ENCODE measurements around the gene F12.

GRCh38 chr5:177434437-177434836, 25.1 kb upstream of the F12 start:
- TF ChIP-seq MXI1 (IDR thresholded peaks at IDR 0.05; ENCODE audit: low read depth, low read length) (no peak), RAD21 (IDR thresholded peaks at IDR 0.05; ENCODE audit: low read length) (no peak), GABPA (IDR thresholded peaks at IDR 0.05; ENCODE audit: low read depth) (no peak), TAF1 (IDR thresholded peaks at IDR 0.05; ENCODE audit: borderline replicate concordance, low read depth, low read length) (no peak), POLR2AphosphoS5 (IDR thresholded peaks at IDR 0.05; ENCODE audit: low read depth, low read length) (no peak), SIN3A (IDR thresholded peaks at IDR 0.05; ENCODE audit: borderline replicate concordance, low read depth, low read length) (no peak), FOXJ3 (CRISPR knock-in tag; IDR thresholded peaks at IDR 0.05) (no peak), EZH2phosphoT487 (IDR thresholded peaks at IDR 0.05; ENCODE audit: borderline replicate concordance, low read depth) (no peak)
- TF ChIP-seq, protein P1, sequence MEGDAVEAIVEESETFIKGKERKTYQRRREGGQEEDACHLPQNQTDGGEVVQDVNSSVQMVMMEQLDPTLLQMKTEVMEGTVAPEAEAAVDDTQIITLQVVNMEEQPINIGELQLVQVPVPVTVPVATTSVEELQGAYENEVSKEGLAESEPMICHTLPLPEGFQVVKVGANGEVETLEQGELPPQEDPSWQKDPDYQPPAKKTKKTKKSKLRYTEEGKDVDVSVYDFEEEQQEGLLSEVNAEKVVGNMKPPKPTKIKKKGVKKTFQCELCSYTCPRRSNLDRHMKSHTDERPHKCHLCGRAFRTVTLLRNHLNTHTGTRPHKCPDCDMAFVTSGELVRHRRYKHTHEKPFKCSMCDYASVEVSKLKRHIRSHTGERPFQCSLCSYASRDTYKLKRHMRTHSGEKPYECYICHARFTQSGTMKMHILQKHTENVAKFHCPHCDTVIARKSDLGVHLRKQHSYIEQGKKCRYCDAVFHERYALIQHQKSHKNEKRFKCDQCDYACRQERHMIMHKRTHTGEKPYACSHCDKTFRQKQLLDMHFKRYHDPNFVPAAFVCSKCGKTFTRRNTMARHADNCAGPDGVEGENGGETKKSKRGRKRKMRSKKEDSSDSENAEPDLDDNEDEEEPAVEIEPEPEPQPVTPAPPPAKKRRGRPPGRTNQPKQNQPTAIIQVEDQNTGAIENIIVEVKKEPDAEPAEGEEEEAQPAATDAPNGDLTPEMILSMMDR (IDR thresholded peaks at IDR 0.05): no peak
- TF ChIP-seq, protein P2, sequence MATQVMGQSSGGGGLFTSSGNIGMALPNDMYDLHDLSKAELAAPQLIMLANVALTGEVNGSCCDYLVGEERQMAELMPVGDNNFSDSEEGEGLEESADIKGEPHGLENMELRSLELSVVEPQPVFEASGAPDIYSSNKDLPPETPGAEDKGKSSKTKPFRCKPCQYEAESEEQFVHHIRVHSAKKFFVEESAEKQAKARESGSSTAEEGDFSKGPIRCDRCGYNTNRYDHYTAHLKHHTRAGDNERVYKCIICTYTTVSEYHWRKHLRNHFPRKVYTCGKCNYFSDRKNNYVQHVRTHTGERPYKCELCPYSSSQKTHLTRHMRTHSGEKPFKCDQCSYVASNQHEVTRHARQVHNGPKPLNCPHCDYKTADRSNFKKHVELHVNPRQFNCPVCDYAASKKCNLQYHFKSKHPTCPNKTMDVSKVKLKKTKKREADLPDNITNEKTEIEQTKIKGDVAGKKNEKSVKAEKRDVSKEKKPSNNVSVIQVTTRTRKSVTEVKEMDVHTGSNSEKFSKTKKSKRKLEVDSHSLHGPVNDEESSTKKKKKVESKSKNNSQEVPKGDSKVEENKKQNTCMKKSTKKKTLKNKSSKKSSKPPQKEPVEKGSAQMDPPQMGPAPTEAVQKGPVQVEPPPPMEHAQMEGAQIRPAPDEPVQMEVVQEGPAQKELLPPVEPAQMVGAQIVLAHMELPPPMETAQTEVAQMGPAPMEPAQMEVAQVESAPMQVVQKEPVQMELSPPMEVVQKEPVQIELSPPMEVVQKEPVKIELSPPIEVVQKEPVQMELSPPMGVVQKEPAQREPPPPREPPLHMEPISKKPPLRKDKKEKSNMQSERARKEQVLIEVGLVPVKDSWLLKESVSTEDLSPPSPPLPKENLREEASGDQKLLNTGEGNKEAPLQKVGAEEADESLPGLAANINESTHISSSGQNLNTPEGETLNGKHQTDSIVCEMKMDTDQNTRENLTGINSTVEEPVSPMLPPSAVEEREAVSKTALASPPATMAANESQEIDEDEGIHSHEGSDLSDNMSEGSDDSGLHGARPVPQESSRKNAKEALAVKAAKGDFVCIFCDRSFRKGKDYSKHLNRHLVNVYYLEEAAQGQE (IDR thresholded peaks at IDR 0.05; ENCODE audit: low read depth, low read length): no peak
